ENCODE measurements around the gene POU2F2.

DNA sequence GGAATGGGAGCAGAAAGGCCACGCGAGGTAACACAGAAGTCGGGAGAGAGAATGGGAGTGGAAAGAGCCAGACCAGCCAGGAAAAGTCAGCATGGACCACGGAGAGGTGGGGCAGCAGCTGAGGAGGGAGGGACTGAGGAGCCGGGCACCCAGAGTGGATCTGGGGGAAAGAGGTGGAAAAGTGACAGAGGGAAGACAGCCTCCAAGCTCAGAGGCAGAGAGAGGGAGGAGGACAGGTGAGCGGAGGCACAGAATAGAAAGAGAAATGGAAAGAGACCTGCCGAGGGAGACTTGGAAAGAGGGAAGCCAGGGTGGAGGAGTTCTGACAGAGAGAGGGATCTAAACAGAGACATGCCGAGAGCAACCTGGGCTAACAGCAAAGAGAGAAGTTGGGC lies 63.9 kb downstream of the POU2F2 start:
- TF ChIP-seq BRCA1 (IDR thresholded peaks at IDR 0.05; ENCODE audit: low read depth, low read length) (no peak), YY1 (IDR thresholded peaks at IDR 0.05; ENCODE audit: low read depth, low read length) (no peak), CTCF (IDR thresholded peaks at IDR 0.05 in 2 of 3, conservative IDR thresholded peaks at IDR 0.05 in 1 of 3; ENCODE audit: control insufficient read depth in 2 of 3, extremely low read depth in 1 of 3, insufficient read depth in 1 of 3, low read depth in 3 of 3, low read length in 3 of 3) (no peak), SPI1 (IDR thresholded peaks at IDR 0.05; ENCODE audit: borderline replicate concordance, insufficient read depth, low read depth, low read length) (no peak)

Measured in GM12878 (cell line).